ENCODE results near the gene JAKMIP1.

JAKMIP1 gene

DNA sequence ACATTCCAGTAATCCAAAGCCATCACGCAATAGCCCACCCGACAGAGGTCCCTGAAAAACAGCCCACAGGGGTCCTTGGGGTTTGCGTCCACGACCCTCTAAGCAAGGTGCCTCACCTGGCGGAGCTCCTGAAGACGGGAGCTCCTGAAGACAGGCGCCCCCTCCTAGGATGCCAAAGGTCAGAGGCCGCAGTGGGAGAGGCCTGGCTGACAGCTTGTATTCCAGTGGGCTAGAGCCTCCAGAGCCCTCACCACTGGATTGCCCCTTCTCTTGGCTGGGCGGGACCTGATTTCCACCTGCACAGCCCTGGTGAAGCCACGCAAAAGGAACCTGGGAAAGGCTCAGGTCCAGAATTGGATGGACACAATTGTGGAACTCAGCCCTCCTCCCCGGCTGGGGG is 39.6 kb upstream of the JAKMIP1 start:
- H3K36me3 ChIP-seq (ENCODE audit: insufficient read depth, insufficient read length, low read length): no peaks in the 10 kb centered on the region
- H3K4me1 ChIP-seq (ENCODE audit: insufficient read depth, insufficient read length): peaks cover 4% of the 10 kb centered on the region
- H3K9ac ChIP-seq (ENCODE audit: insufficient read length, low read depth): no peak overlapping the region
- no peak for DNase-seq (ENCODE audit: low read depth, low spot score)
- H3K9me3 ChIP-seq (ENCODE audit: insufficient read depth, low read length): peaks cover 17% of the 10 kb centered on the region; the same call in 1 of the 2 replicates
- no peak overlapping the region for H3K4me3 ChIP-seq (ENCODE audit: insufficient read length, low read depth)
- H3K27me3 ChIP-seq (ENCODE audit: insufficient read depth, insufficient read length): no peaks in the 10 kb centered on the region
- TF ChIP-seq YY1 (IDR thresholded peaks at IDR 0.05; ENCODE audit: insufficient read depth, insufficient read length) (no peak), ZNF274 (IDR thresholded peaks at IDR 0.05; ENCODE audit: low read depth, low read length) (no peak), SUZ12 (IDR thresholded peaks at IDR 0.05; ENCODE audit: extremely low read depth, insufficient read depth, insufficient read length) (no peak)

DNA sequence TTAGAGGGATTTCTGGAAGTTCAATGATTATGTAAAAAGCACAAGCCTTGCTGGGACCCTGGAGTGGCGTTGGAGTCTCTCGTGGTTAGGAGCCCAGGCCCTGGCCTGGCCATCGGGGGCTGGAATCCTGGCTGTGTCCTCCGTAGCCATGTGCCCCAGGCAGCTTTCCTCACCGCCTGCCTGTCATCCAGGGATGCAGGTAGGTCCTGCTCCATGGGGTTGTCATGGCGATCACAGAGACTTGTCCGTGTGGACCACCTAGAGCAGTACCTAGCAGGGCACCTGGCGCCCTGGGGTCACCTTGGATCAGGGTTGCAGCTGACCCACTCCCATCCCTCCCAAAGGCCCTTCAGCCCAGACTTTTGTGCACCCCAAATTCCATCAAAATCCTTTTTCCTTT is 39.1 kb upstream of the JAKMIP1 start:
- Histone ChIP-seq H3K36me3 (ENCODE audit: insufficient read depth, insufficient read length, low read length) (no peaks in the 10 kb centered on the region), H3K4me1 (ENCODE audit: insufficient read depth, insufficient read length) (peaks cover 4% of the 10 kb centered on the region), H3K9ac (ENCODE audit: insufficient read length, low read depth) (no peak overlapping the region), H3K9me3 (ENCODE audit: insufficient read depth, low read length) (peaks cover 13% of the 10 kb centered on the region; the same call in 1 of the 2 replicates), H3K27me3 (ENCODE audit: insufficient read depth, insufficient read length) (no peaks in the 10 kb centered on the region), H3K4me3 (ENCODE audit: insufficient read length, low read depth) (no peak overlapping the region)
- no peak for DNase-seq (ENCODE audit: low read depth, low spot score)
- TF ChIP-seq YY1 (IDR thresholded peaks at IDR 0.05; ENCODE audit: insufficient read depth, insufficient read length) (no peak), SUZ12 (IDR thresholded peaks at IDR 0.05; ENCODE audit: extremely low read depth, insufficient read depth, insufficient read length) (no peak), ZNF274 (IDR thresholded peaks at IDR 0.05; ENCODE audit: low read depth, low read length) (no peak)

DNA sequence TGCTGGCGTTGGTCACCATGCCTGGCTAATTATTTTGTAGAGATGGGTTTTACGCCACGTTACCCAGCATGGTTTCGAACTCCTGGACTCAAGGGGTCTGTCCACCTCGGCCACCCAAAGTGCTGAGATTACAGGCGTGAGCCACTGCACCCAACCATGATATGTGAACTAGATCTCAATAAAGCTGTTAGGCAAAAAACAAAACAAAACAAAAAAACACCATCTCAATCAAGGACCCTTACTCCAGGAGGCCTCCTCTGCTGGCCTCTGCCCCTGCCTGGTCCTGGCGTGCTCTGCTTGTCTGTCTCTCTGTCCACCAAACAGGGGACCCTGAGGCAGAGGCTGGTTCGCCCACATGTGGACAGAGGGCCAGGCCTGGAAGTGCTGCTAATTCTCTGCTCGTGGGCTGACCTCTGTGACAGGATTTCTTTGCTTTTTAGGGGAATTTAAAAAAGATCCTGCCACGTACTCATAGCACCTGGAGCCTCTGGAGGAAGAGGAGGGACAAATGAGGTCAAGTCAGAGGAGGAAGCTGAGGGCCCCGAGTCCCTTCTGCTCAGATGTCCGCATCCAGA is 36.6 kb upstream of the JAKMIP1 start:
- no peaks in the 10 kb centered on the region for H3K27me3 ChIP-seq (ENCODE audit: insufficient read depth, insufficient read length)
- TF ChIP-seq SUZ12 (IDR thresholded peaks at IDR 0.05; ENCODE audit: extremely low read depth, insufficient read depth, insufficient read length) (no peak), ZNF274 (IDR thresholded peaks at IDR 0.05; ENCODE audit: low read depth, low read length) (no peak), YY1 (IDR thresholded peaks at IDR 0.05; ENCODE audit: insufficient read depth, insufficient read length) (no peak)
- H3K36me3 ChIP-seq (ENCODE audit: insufficient read depth, insufficient read length, low read length): no peaks in the 10 kb centered on the region
- no peak for DNase-seq (ENCODE audit: low read depth, low spot score)
- H3K4me3 ChIP-seq (ENCODE audit: insufficient read length, low read depth): no peak overlapping the region
- H3K4me1 ChIP-seq (ENCODE audit: insufficient read depth, insufficient read length): peaks cover 4% of the 10 kb centered on the region
- no peak overlapping the region for H3K9ac ChIP-seq (ENCODE audit: insufficient read length, low read depth)
- H3K9me3 ChIP-seq (ENCODE audit: insufficient read depth, low read length): no peaks in the 10 kb centered on the region

DNA sequence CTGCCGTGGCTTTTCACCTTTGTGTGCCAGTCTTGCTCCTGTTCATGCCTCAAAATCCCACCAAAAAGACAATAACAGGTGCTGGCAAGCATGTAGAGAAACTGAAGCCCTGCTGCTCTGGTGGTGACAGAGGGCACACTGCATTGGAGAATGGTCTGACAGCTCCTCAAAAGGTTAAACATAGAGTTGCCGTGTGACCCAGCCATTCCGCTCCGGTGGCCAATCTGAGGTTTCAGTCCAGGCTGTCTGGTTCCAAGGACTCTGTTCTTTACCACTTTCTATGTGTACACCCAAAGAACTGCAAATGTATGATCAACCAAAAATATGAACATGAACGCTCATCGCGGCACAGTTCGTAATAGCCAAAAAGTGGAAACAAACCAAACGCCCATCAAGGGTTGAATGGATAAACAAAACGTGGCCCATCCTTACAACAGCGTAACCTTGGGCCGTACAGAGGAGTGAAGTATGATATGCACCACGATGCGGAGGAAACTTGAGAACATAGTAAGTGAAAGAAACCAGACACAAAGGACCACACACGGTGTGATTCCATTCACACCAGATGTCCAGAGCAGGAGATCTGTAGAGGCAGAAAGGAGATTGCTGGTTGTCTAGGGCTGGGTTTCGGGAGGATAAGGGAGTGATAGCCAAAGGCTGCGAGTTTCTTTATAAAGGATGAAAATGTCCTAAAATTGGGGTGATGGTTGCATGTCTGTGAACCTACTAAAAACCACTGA is 35.7 kb upstream of the JAKMIP1 start:
- H3K27me3 ChIP-seq (ENCODE audit: insufficient read depth, insufficient read length): no peaks in the 10 kb centered on the region
- H3K4me1 ChIP-seq (ENCODE audit: insufficient read depth, insufficient read length): peaks cover 4% of the 10 kb centered on the region
- H3K9me3 ChIP-seq (ENCODE audit: insufficient read depth, low read length): no peaks in the 10 kb centered on the region
- H3K9ac ChIP-seq (ENCODE audit: insufficient read length, low read depth): no peak overlapping the region
- no peak overlapping the region for H3K4me3 ChIP-seq (ENCODE audit: insufficient read length, low read depth)
- no peaks in the 10 kb centered on the region for H3K36me3 ChIP-seq (ENCODE audit: insufficient read depth, insufficient read length, low read length)
- no peak for TF ChIP-seq ZNF274 (IDR thresholded peaks at IDR 0.05; ENCODE audit: low read depth, low read length)
- TF ChIP-seq SUZ12 (IDR thresholded peaks at IDR 0.05; ENCODE audit: extremely low read depth, insufficient read depth, insufficient read length): no peak
- no peak for TF ChIP-seq YY1 (IDR thresholded peaks at IDR 0.05; ENCODE audit: insufficient read depth, insufficient read length)
- DNase-seq (ENCODE audit: low read depth, low spot score): no peak

DNA sequence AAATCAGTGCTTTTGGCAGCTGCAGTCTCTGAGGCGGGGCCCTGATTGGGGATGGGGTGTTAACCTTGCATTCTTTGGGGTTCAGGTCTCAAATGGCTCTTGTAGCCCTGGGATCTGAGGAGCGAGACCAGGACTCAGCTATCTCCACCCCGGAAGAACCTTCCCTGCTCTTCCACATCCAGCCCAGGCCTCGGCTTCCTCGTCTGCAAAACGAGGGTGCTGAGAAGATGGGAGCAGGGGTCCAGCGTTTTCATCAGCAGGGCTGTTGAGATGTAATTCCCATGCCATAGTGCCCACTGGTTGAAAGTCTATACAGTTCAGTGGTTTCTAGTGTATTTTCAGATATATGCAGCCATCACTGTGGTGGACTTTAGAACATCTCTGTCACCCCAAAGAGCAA is 34.7 kb upstream of the JAKMIP1 start:
- no peak for DNase-seq (ENCODE audit: low read depth, low spot score)
- no peaks in the 10 kb centered on the region for H3K36me3 ChIP-seq (ENCODE audit: insufficient read depth, insufficient read length, low read length)
- H3K4me3 ChIP-seq (ENCODE audit: insufficient read length, low read depth): no peak overlapping the region
- no peaks in the 10 kb centered on the region for H3K27me3 ChIP-seq (ENCODE audit: insufficient read depth, insufficient read length)
- no peak overlapping the region for H3K9ac ChIP-seq (ENCODE audit: insufficient read length, low read depth)
- no peaks in the 10 kb centered on the region for H3K9me3 ChIP-seq (ENCODE audit: insufficient read depth, low read length)
- H3K4me1 ChIP-seq (ENCODE audit: insufficient read depth, insufficient read length): peaks cover 4% of the 10 kb centered on the region
- TF ChIP-seq YY1 (IDR thresholded peaks at IDR 0.05; ENCODE audit: insufficient read depth, insufficient read length) (no peak), ZNF274 (IDR thresholded peaks at IDR 0.05; ENCODE audit: low read depth, low read length) (no peak)

DNA sequence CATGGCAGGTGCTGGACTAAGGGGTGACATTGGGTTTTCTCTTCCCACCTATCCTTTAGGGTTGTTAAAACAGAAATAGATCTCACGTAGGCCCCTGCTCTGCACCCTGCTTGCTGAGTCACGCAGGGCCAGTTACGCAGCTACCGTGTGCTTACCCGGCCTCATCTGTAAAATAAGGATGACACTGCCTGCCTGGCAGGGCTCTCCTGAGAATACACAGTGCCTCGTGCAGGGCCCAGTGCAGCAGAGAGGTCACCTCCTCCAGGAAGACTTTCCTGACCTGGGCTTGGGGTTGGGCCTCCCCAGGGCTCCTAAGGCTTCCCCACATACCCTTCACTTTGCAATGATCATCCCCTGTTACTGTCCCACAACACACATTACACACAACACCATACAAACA is 33.6 kb upstream of the JAKMIP1 start:
- DNase-seq (ENCODE audit: low read depth, low spot score): no peak
- Histone ChIP-seq H3K9ac (ENCODE audit: insufficient read length, low read depth) (no peak overlapping the region), H3K36me3 (ENCODE audit: insufficient read depth, insufficient read length, low read length) (no peaks in the 10 kb centered on the region), H3K4me3 (ENCODE audit: insufficient read length, low read depth) (no peak overlapping the region), H3K9me3 (ENCODE audit: insufficient read depth, low read length) (no peaks in the 10 kb centered on the region), H3K27me3 (ENCODE audit: insufficient read depth, insufficient read length) (no peaks in the 10 kb centered on the region), H3K4me1 (ENCODE audit: insufficient read depth, insufficient read length) (no peaks in the 10 kb centered on the region)
- no peak for TF ChIP-seq YY1 (IDR thresholded peaks at IDR 0.05; ENCODE audit: insufficient read depth, insufficient read length)
- no peak for TF ChIP-seq ZNF274 (IDR thresholded peaks at IDR 0.05; ENCODE audit: low read depth, low read length)
- TF ChIP-seq SUZ12 (IDR thresholded peaks at IDR 0.05; ENCODE audit: extremely low read depth, insufficient read depth, insufficient read length): no peak

DNA sequence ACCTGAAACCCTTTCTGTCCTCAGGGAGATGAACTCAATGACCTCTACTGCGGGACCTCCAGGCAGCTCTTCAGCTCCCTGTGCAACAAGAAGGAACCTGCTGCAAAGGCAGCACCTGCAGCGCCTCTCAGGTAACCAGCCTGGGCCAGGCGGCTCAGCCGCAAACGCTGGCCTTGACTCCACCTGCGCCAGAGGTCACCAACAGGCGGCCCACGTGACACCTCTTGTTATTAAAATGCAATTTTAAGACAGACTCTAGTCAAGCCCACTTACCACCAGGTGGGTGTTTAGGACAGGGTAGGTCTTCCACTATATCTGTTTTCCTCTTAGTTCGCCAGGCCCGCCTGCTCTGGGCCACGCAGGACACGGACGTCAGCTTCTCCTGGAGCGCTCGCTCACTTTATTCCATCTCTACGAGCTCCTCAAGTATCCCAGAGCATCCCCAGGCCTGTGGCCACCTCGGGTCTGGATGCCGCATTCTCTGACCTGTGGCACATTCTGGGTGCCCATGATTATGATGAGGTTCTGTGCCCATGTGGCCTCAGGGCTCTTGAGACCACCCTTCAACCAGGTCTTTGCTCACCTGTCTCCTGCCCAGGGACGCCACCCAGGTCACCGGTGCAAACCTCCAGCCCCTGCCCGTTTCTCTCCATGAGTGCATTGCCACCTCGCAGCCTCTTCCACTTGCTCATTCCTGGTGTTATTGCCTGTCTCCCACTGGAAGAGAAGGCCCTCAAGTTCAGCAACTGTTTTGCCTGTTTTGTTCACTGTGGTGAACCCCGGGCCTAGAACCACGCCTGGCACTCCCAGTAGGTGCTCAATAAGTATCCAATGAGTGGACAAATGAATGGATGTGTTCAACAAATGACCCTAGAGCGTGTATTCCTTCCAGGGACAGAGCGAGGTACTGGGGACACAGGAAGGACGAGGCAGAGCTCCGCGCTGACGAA is 32.8 kb upstream of the JAKMIP1 start:
- H3K36me3 ChIP-seq (ENCODE audit: insufficient read depth, insufficient read length, low read length): no peaks in the 10 kb centered on the region
- no peaks in the 10 kb centered on the region for H3K4me1 ChIP-seq (ENCODE audit: insufficient read depth, insufficient read length)
- H3K4me3 ChIP-seq (ENCODE audit: insufficient read length, low read depth): no peak overlapping the region
- TF ChIP-seq SUZ12 (IDR thresholded peaks at IDR 0.05; ENCODE audit: extremely low read depth, insufficient read depth, insufficient read length) (no peak), ZNF274 (IDR thresholded peaks at IDR 0.05; ENCODE audit: low read depth, low read length) (no peak), YY1 (IDR thresholded peaks at IDR 0.05; ENCODE audit: insufficient read depth, insufficient read length) (no peak)
- H3K9me3 ChIP-seq (ENCODE audit: insufficient read depth, low read length): no peaks in the 10 kb centered on the region
- H3K9ac ChIP-seq (ENCODE audit: insufficient read length, low read depth): no peak overlapping the region
- no peaks in the 10 kb centered on the region for H3K27me3 ChIP-seq (ENCODE audit: insufficient read depth, insufficient read length)
- no peak for DNase-seq (ENCODE audit: low read depth, low spot score)

Measured in NT2/D1 (cell line).